Cerebellar nuclear complex (tissue), 1 donor: ENCODE data around the gene CCHCR1.

Experiments used
- DNase-seq, 2 experiments: peaks; one replicate each; lab custom pipeline; 2025; lab: John Stamatoyannopoulos, UW

The CCHCR1 gene

DNA sequence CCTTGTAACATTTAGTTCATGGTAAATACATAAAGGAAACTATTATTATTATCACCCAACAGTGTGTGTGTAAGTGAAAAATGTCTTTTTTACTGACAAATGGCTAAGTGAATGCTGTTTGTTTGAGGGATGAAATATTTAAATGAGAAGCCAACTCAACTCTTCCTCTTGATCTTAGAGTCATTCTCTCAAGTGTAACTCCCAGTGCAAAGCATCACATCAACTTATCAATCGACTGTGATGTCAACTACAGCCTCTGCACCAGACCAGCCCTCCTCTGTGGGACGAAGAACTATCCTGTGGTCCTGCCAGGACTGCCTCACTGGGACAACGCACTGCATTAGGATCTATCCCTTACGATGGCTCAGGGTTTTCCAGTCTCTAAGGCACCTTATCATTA lies 50.5 kb downstream of the CCHCR1 start:
- no peak for DNase-seq

DNA sequence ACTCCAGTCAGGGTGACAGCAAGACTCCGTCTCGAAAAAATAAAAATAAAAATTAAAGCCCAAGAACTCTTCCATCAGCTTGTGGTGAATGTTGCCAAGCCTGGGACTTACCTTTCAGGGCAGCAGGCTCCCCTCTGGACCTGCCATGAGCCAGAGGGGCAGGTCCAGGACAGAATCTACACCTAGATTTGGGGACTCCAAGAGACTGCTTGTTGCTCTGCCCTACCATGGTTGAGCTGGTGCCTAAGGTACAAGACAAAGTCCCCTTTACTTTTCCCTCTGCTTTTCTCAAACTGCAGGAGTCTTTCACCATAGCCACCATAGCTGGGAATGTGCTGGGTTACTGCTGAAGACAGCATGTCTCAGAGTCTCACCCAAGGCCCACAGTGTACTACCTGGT lies 54.5 kb downstream of the CCHCR1 start:
- DNase-seq, result no peak

GRCh38 chr6:31098449-31098938 lies 59.1 kb downstream of the CCHCR1 start:
- no peak for DNase-seq

GRCh38 chr6:31096656-31097055 lies 60.9 kb downstream of the CCHCR1 start:
- DNase-seq, result no peak

- DNase-seq, result no peak
Measured at GRCh38 chr6:31096215-31096614, 61.4 kb downstream of the CCHCR1 start.

DNA sequence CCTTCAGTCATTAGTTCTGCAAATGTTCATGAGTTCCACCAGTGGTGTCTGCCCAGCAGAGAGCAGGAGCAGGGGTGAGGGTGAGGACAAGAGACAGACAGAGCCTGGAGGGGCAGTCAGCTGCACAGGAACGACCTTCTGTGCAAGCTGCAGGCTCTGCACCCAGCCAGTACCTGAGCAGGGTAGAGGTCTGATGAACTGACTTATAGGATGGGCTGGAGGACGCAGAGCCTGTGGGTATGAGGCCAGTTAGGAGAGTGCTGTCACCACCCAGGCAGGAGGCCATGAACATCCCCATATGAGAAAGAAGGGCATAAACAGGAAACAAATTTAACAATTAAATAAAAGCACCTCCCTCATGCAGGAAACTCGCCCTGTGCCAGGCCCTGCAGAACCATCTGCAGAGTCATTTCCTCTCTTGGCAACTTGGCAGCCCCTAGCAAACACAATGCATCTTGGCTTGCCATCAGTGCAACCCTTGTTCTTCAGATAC lies 63.2 kb downstream of the CCHCR1 start:
- peak; percentile 76 to 84 for DNase-seq

DNA sequence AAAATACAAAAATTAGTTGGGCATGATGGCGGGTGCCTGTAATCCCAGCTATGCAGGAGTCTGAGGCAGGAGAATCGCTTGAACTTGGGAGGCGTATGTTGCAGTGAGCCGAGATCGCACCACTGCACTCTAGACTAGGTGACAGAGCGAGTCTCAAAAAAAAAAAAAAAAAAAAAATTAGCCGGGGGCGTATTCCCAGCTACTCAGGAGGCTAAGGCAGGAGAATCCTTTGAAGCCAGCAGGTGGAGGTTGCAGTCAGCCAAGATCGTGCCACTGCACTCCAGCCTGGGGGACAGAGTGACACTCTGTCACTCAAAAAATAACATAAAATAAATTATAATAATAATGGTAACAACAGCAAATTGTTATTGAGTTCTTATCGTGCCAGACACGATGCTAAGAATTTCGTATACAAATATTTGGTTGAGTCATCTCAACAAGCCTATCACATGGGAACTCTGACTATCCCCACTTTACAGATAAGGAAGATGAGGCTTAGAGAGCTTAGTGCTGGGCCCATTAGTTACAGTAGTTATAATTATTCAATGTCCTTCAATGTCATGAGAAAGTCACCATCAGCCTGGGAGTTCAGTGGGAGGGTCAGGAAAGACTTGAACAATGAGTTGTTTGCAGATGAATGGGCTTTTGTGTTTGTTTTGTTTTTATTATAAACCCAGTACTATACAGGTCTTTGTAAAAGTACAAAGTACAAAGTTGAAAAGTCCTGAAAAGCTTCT lies 64.7 kb downstream of the CCHCR1 start:
- DNase-seq, result no peak
